IMR-90 (cell line): Measurements from ENCODE around the gene MPIG6B. TPM values are rescaled to one million over a fixed set of nuclear protein-coding genes. Genes with fewer than 3 reads are reported as not detected.

Experiments
- ATAC-seq: fragments of 200-7000 bp; cut with Tn5 transposase; 2 replicates; pipeline ENCODE4 v1.9.1; 2020; ENCODE audit warnings: low read depth, mild to moderate bottlenecking, moderate library complexity
- BruUV-seq: library from RNA; stranded (reverse); fragments of 400-500 nt; replicated peaks from 2 replicates; lab custom pipeline; 2021; lab: Mats Ljungman, UMichigan
- CTCF ChIA-PET: fragments of 300-600 bp; formaldehyde crosslinking; extraction: SDS; loops from one replicate; lab custom pipeline; 2021; ENCODE audit warnings: antibody characterized with exemption; lab: Yijun Ruan, JAX
- POLR2A ChIA-PET: fragments of 300-600 bp; sonication (Branson Sonifier 250); formaldehyde crosslinking; loops from one replicate; lab custom pipeline; 2022; ENCODE audit warnings: antibody characterized with exemption; ENCODE audit not compliant: unreplicated experiment; lab: Charles Lee
- DNase-seq: peaks from one replicate; pipeline ENCODE4 v3.0.0; 2013
- H2AFZ ChIP-seq: replicated peaks from 2 replicates; pipeline ENCODE3; 2013; ENCODE audit warnings: low read length, mild to moderate bottlenecking; ENCODE audit not compliant: poor library complexity
- H2AK5ac ChIP-seq: 2 replicates; pipeline ENCODE4 v1.6.1; 2013; ENCODE audit warnings: low read depth, low read length, inconsistent platforms
- H2AK9ac ChIP-seq: replicated peaks from 2 replicates; pipeline ENCODE3; 2013; ENCODE audit warnings: mild to moderate bottlenecking, low read depth, low read length, moderate library complexity; ENCODE audit not compliant: poor library complexity
- H2BK120ac ChIP-seq: 2 replicates; pipeline ENCODE4 v1.6.1; 2013; ENCODE audit warnings: low read depth, low read length, inconsistent platforms
- H2BK15ac ChIP-seq: 3 replicates; pipeline ENCODE4 v1.6.1; 2013; ENCODE audit warnings: low read depth, low read length, inconsistent platforms
- H2BK20ac ChIP-seq: 2 replicates; pipeline ENCODE4 v1.6.1; 2013; ENCODE audit warnings: low read depth, mild to moderate bottlenecking, inconsistent platforms, low read length, moderate library complexity
- H2BK5ac ChIP-seq: 2 replicates; pipeline ENCODE4 v1.6.1; 2013; ENCODE audit warnings: mild to moderate bottlenecking, low read depth, low read length, inconsistent platforms; ENCODE audit not compliant: poor library complexity, severe bottlenecking
- H3K14ac ChIP-seq: replicated peaks from 2 replicates; pipeline ENCODE4 v1.6.1; 2013; ENCODE audit warnings: low read depth, low read length, inconsistent platforms
- H3K18ac ChIP-seq: 2 replicates; pipeline ENCODE4 v1.6.1; 2013; ENCODE audit warnings: low read depth, low read length, control low read depth
- H3K23ac ChIP-seq: 2 replicates; pipeline ENCODE4 v1.6.1; 2013; ENCODE audit warnings: low read depth, low read length, inconsistent platforms
- H3K27ac ChIP-seq: 2 replicates; pipeline ENCODE4 v1.5.1; 2013; ENCODE audit warnings: mild to moderate bottlenecking, control low read depth, low read length; ENCODE audit not compliant: insufficient read depth
- H3K27me3 ChIP-seq: 2 replicates; pipeline ENCODE4 v1.6.1; 2013; ENCODE audit warnings: low read length; ENCODE audit not compliant: control insufficient read depth, insufficient read depth
- H3K36me3 ChIP-seq: 2 replicates; pipeline ENCODE4 v1.6.1; 2013; ENCODE audit warnings: low read length, mixed read lengths; ENCODE audit not compliant: control insufficient read depth, insufficient read depth
- H3K4ac ChIP-seq: 2 replicates; pipeline ENCODE4 v1.6.1; 2013; ENCODE audit warnings: low read depth, low read length, inconsistent platforms
- H3K4me1 ChIP-seq: 2 replicates; pipeline ENCODE4 v1.6.1; 2013; ENCODE audit warnings: low read length, mixed read lengths; ENCODE audit not compliant: control insufficient read depth, insufficient read depth
- H3K4me2 ChIP-seq: 2 replicates; pipeline ENCODE4 v1.6.1; 2013; ENCODE audit warnings: low read depth, mild to moderate bottlenecking, control low read depth, low read length, moderate library complexity
- H3K4me3 ChIP-seq: 2 replicates; pipeline ENCODE4 v1.5.1; 2013; ENCODE audit warnings: low read depth, mild to moderate bottlenecking, control low read depth, low read length, moderate library complexity; ENCODE audit not compliant: insufficient read depth
- H3K56ac ChIP-seq: 2 replicates; pipeline ENCODE4 v1.6.1; 2013; ENCODE audit warnings: low read length, inconsistent platforms; ENCODE audit not compliant: insufficient read depth; ENCODE audit errors: extremely low read depth
- H3K79me1 ChIP-seq, 2 experiments: 2 replicates each; pipeline ENCODE4 v1.6.1; 2013; ENCODE audit warnings: low read length in 2 of 2, inconsistent platforms in 1 of 2, low read depth in 1 of 2
- H3K9ac ChIP-seq: 2 replicates; pipeline ENCODE4 v1.6.1; 2013; ENCODE audit warnings: low read depth, low read length, control low read depth
- H3K9me1 ChIP-seq: 2 replicates; pipeline ENCODE4 v1.6.1; 2013; ENCODE audit warnings: low read length, inconsistent platforms; ENCODE audit not compliant: insufficient read depth
- H3K9me3 ChIP-seq: 2 replicates; pipeline ENCODE4 v1.6.1; 2013; ENCODE audit warnings: low read length; ENCODE audit not compliant: control insufficient read depth, insufficient read depth
- H4K20me1 ChIP-seq: 2 replicates; pipeline ENCODE4 v1.6.1; 2013; ENCODE audit warnings: low read length, inconsistent platforms; ENCODE audit not compliant: insufficient read depth
- H4K5ac ChIP-seq: 2 replicates; pipeline ENCODE4 v1.6.1; 2013; ENCODE audit warnings: mild to moderate bottlenecking, low read depth, low read length, control low read depth
- H4K8ac ChIP-seq, 2 experiments: 2 replicates each; pipeline ENCODE4 v1.6.1; 2013; ENCODE audit warnings: low read depth in 2 of 2, low read length in 2 of 2, control low read depth in 1 of 2, inconsistent platforms in 1 of 2
- H4K91ac ChIP-seq: 2 replicates; pipeline ENCODE4 v1.6.1; 2013; ENCODE audit warnings: low read depth, low read length, inconsistent platforms; ENCODE audit not compliant: insufficient read depth
- BHLHE40 ChIP-seq: fragments of 150-350 bp; IDR thresholded peaks from 2 replicates; pipeline ENCODE4 v1.6.1; 2016; ENCODE audit warnings: mild to moderate bottlenecking, low read depth, low read length
- CEBPB ChIP-seq: IDR thresholded peaks from 2 replicates; pipeline ENCODE4 v1.6.1; 2012; ENCODE audit warnings: low read depth, low read length, improper control_type of control experiment
- CHD1 ChIP-seq: IDR thresholded peaks from 2 replicates; pipeline ENCODE4 v1.6.1; 2012; ENCODE audit warnings: low read depth, low read length, improper control_type of control experiment
- CTCF ChIP-seq: conservative IDR thresholded peaks from 2 replicates; pipeline ENCODE4 v1.5.1; 2012; ENCODE audit warnings: mild to moderate bottlenecking, low read depth, low read length, improper control_type of control experiment
- ELK1 ChIP-seq: fragments of 150-350 bp; IDR thresholded peaks from 2 replicates; pipeline ENCODE4 v1.6.1; 2016; ENCODE audit warnings: low read depth, mild to moderate bottlenecking, low read length, moderate library complexity, borderline replicate concordance
- FOS ChIP-seq: fragments of 150-350 bp; IDR thresholded peaks from 2 replicates; pipeline ENCODE4 v1.6.1; 2016; ENCODE audit warnings: low read depth, low read length
- MAFK ChIP-seq: IDR thresholded peaks from 2 replicates; pipeline ENCODE4 v1.6.1; 2012; ENCODE audit warnings: low read depth, low read length, improper control_type of control experiment
- MAZ ChIP-seq: IDR thresholded peaks from 2 replicates; pipeline ENCODE4 v1.6.1; 2012; ENCODE audit warnings: low read depth, mild to moderate bottlenecking, low read length, improper control_type of control experiment, moderate library complexity, borderline replicate concordance
- MXI1 ChIP-seq: IDR thresholded peaks from 2 replicates; pipeline ENCODE4 v1.6.1; 2012; ENCODE audit warnings: low read depth, mild to moderate bottlenecking, low read length, moderate library complexity, borderline replicate concordance
- NFE2L2 ChIP-seq: fragments of 150-350 bp; IDR thresholded peaks from 2 replicates; pipeline ENCODE4 v1.6.1; 2016; ENCODE audit warnings: low read depth, mild to moderate bottlenecking, low read length
- POLR2A ChIP-seq: IDR thresholded peaks from 2 replicates; pipeline ENCODE4 v1.6.1; 2012; ENCODE audit warnings: mild to moderate bottlenecking, low read depth, low read length
- RAD21 ChIP-seq: IDR thresholded peaks from 2 replicates; pipeline ENCODE4 v1.6.1; 2012; ENCODE audit warnings: low read length, improper control_type of control experiment
- RCOR1 ChIP-seq: IDR thresholded peaks from 2 replicates; pipeline ENCODE4 v1.6.1; 2012; ENCODE audit warnings: mild to moderate bottlenecking, low read length, improper control_type of control experiment; ENCODE audit not compliant: insufficient replicate concordance
- RFX5 ChIP-seq: IDR thresholded peaks from 2 replicates; pipeline ENCODE4 v1.8.0; 2012; ENCODE audit warnings: low read depth, mild to moderate bottlenecking, low read length, moderate library complexity
- SMC3 ChIP-seq: fragments of 150-350 bp; IDR thresholded peaks from 2 replicates; pipeline ENCODE4 v1.6.1; 2016; ENCODE audit warnings: low read depth, mild to moderate bottlenecking, antibody characterized with exemption, low read length, moderate library complexity
- USF2 ChIP-seq: fragments of 150-350 bp; IDR thresholded peaks from 2 replicates; pipeline ENCODE4 v1.6.1; 2017; ENCODE audit warnings: mild to moderate bottlenecking, antibody characterized with exemption, low read length, low read depth
- WGBS, 2 experiments: methylation state at CpG; one replicate each; pipeline versions ENCODE4 v1.1.5 to v1.1.7; 2013; ENCODE audit warnings: missing lambda C conversion rate in 2 of 2; ENCODE audit not compliant: insufficient read length in 1 of 2; ENCODE audit errors: extremely low coverage in 2 of 2; 5-methylcytosine and 5-hydroxymethylcytosine counted together
- dilution Hi-C: fragments of 300-500 bp; cut with HindIII; formaldehyde crosslinking; loops from one replicate; pipeline ENCODE4 v1.14.3; 2018; ENCODE audit warnings: low sequenced_read_pairs; ENCODE audit not compliant: unreplicated experiment
- in situ Hi-C: fragments of 300-500 bp; cut with MboI; formaldehyde crosslinking; loops from 3 replicates; pipeline ENCODE4 v1.14.3; 2019; ENCODE audit warnings: low sequenced_read_pairs, inconsistent platforms, mixed read lengths
- intact Hi-C: fragments of 100-400 bp; cut with micrococcal nuclease; formaldehyde crosslinking; loops from 2 replicates; pipeline ENCODE4 v1.10.0; 2022
- polyA plus RNA-seq, 3 experiments: library from polyadenylated mRNA; depleted of rRNA; stranded (reverse); fragments of >200 nt; gene quantifications; 2 replicates each; pipeline ENCODE4 v1.2.3, GENCODE V29; 2012; ENCODE audit warnings: low replicate concordance in 1 of 3
- total RNA-seq: library from RNA; depleted of rRNA; stranded (reverse); fragments of >200 nt; gene quantifications from 2 replicates; pipeline ENCODE4 v1.2.3, GENCODE V29; 2012

MPIG6B gene
- total and polyA plus RNA-seq, 2 of the 4 experiments (the other 2 are of a cell fraction), result not detected

- H2BK5ac ChIP-seq, result no peak overlapping the region
- ChIA-PET CTCF (no interaction called here), POLR2A (no interaction called here)
- no peak overlapping the region for H2AK9ac ChIP-seq
- no peak overlapping the region for H4K8ac ChIP-seq
- BruUV-seq, result no TSS peak
- H3K27me3 ChIP-seq, result no peaks in the 10 kb centered on the region
- dilution Hi-C loops (no loop called here), in situ Hi-C loops (no loop called here), intact Hi-C loops (no loop called here)
- no peak overlapping the region for H3K14ac ChIP-seq
- no peaks in the 10 kb centered on the region for H4K20me1 ChIP-seq
- H3K27ac ChIP-seq, result no peak overlapping the region
- H2BK120ac ChIP-seq, result no peak overlapping the region
- H2BK20ac ChIP-seq, result no peak overlapping the region
- no peak overlapping the region for H4K5ac ChIP-seq
- no peak overlapping the region for H3K18ac ChIP-seq
- no peak overlapping the region for H2BK15ac ChIP-seq
- no peak overlapping the region for H2AFZ ChIP-seq
- H3K9me3 ChIP-seq, result no peaks in the 10 kb centered on the region
- TF ChIP-seq MAFK, result no peak
- no peak for TF ChIP-seq MXI1
- TF ChIP-seq NFE2L2, result no peak
- no peak for TF ChIP-seq CTCF
- TF ChIP-seq CEBPB, result no peak
- no peak for TF ChIP-seq BHLHE40
- no peak for TF ChIP-seq USF2
- no peak for TF ChIP-seq RFX5
- no peak for TF ChIP-seq RAD21
- TF ChIP-seq FOS, result no peak
- no peak for TF ChIP-seq ELK1
- TF ChIP-seq CHD1, result no peak
- TF ChIP-seq SMC3, result no peak
- no peak for TF ChIP-seq RCOR1
- TF ChIP-seq POLR2A, result no peak
- TF ChIP-seq MAZ, result no peak
- no peaks in the 10 kb centered on the region for H3K79me1 ChIP-seq
- H2AK5ac ChIP-seq, result no peak overlapping the region
- H4K91ac ChIP-seq, result no peak overlapping the region
- H3K23ac ChIP-seq, result no peak overlapping the region
- no peak overlapping the region for H3K4me3 ChIP-seq
- ATAC-seq (no peak), DNase-seq (no peak)
- no peak overlapping the region for H3K4ac ChIP-seq
- H3K56ac ChIP-seq, result no peak overlapping the region
- WGBS, 2 experiments, result 100% methylated on average over 2 of the region's 8 CpGs; no CpG with 5 or more reads in 1 of the 2 experiments
- peaks cover 7% of the 10 kb centered on the region; the same call in 1 of the 2 replicates for H3K36me3 ChIP-seq
- H3K4me2 ChIP-seq, result no peak overlapping the region
- peaks cover 12% of the 10 kb centered on the region for H3K9me1 ChIP-seq
- H3K9ac ChIP-seq, result no peak overlapping the region
- peaks cover 4% of the 10 kb centered on the region for H3K4me1 ChIP-seq
Measured at GRCh38 chr6:31761343-31761742, 38.2 kb downstream of the MPIG6B start.
